GM21529 (cell line): ENCODE data around the gene INS.

Source experiments
- ATAC-seq: cut with Tn5 transposase; IDR thresholded peaks from one replicate; pipeline ENCODE4 v1.9.1; 2021; ENCODE audit not compliant: unreplicated experiment

The INS gene

DNA sequence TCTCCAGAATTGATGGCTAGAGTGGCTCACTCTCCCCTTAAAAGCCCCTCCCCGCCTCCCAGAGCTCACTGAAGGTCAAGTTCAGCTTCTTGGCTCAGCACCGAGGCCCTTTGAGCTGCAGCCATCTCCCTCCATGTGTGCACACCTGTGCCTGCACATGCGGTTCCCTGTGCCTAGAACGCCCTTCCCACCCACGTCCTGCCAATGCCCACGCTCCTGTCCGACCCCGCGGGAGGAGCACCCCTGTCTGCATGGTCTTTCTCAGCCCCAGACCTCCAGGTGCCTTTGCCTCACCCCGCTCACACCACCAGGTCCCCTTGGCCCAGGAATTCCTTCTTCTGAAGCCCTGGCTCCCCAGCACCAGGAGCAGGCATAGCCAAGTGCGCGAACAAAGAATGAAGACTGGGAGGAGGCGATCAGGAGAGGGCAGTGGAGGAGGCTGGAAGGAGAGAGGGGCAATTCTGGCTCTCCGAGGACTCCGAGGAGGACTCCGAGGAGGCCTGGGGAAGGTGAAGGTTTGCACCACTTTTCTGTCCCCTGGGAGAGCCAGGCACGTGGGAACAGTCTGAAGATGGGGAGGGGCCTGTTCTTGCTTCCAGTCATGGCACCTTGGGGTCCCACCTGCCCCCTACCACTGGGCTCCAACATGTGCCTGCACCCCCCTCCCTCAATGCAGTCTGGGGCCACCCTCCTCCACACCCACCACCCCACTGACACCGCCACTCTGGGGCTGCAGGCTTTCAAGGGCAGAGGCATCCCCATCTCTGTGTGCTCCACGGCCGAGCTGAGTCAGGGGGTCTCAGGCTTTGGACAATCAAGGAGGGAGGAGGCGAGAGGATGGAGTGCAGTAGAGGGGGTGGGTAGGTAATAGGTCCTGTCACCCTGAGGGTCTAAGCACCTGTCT lies 39.5 kb downstream of the INS start:
- no peak for ATAC-seq

DNA sequence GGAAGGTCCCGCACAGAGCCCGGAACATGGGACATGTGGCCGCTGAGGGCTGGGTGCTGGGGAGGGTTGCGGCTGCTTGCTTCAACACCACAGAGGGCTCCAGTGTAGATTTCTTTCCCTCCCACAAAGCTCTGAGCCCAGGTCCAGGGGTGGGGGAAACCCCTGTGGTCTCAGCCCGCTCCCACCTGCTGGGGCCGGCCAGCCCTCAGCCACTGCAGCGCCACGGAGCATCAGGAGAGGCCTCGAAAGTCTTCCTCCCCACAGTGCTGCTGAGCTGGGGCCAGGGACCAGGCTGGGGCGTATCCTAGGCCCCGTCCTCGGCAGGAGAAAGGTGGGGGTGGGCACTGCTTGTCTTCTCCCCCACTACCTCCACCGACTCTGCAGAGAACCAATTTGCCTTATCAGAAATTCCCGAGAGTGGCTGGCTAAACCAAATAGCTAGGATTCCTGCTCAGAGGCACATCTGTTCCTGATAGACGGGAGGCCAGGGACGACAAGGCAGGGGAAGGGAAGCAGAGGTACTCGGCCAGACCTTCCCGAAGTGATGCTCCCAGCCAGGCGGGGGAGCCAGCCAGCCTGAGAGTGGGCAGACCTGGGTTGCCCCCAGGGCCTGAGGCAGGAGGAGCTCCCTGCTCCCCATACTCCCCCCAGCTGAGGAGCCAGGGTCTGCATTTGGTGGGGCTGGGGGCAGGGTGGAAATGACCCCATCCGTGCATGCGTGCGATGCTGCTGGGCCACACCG lies 40.5 kb downstream of the INS start:
- ATAC-seq: no peak

DNA sequence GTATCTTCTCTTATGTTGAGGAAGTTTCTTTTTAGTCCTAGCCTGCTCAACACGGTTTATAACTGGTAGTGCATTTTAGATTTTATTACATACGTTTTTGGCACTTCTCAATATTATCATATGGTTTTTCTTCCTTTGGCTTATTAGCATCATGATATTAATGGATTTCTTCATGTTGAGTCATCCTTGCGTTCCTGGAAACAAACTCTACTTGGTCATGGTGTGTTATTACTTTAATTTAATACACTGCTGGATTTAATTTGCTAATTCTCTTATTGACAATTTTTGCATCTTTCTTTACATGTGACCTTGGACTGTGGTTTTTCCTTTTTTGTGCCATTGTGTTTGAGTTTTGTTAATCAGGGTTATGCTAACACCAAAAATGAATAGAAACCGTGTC lies 42.3 kb downstream of the INS start:
- ATAC-seq: no peak

DNA sequence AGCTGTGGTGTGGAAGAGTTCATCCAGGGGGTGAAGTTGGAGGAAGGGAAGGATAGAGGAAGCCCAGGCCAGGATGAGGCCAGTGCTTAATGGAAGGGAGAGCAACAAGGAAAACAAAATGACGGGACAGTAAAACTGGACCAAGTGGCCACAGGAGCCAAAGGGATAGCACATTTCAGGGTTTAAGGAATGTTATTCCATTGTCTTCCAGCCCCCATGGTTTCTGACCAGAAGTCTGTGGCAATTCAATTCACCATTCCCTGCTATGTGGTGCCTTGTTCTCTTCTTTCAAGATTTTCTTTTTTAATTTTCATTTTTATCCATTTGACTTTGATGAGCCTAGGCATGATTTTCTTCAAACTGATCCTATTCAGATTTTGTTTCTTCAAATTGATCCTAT lies 44.3 kb downstream of the INS start:
- ATAC-seq: no peak

- no peak for ATAC-seq
Observed at GRCh38 chr11:2115308-2115707, 45.7 kb downstream of the INS start.

DNA sequence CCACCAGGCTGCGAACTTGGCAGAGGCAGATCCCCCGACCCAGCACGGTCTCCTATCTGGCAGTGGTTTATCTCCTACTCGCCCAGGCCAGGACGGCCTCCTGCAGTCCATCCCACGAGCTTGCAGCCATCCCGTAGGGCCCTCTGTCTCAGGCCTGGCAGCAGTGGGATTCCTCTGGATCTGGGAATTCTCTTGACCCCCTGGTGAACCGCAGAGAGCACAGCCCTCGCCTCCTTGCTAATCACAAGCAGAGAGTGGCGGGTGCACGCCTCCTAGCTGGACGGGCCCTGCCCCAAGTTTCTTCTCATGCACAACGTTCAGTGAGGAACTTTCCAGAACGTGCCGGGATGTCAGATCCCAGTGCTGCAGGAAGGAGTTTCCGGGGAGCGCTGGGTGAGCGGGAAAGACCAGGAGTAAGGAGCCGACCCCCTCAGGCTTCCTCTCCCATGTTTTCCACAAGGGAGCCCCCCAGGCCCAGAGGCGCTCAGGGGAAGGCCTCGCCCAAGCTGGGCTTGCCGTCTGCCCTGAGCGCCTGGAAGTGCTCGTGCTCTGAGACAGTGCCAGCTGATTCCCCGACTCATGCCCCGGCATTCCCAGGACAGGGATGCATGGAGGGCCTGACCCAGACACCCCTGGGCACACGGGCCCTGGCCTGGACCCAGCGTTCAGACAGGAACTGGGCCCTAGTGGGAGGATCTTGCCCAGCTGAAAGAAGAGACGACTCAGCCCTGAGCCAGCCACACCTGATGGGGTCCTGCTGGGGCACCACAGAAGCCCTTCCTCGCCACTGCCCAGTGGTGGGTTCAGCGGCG lies 46.4 kb downstream of the INS start:
- ATAC-seq: no peak

DNA sequence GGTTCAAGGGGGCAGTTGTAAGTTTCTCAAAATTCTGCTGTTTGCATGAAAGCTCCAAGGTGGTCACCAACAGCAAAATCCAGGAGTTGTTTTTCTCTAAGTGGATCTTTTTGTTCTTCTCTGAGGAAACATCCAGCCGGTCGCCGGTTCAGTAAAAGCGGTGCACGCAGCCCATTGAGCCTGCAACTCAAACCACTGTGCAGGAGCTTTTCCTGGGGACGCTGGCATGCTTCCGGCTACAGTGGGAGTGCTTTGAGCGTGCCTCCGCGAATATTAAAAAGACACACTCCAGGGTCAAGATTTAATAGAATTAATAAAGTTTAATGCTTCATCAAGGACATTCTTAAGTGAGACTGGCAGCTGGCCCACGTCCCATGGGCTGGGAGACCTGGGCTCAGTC lies 47.2 kb downstream of the INS start:
- no peak for ATAC-seq

DNA sequence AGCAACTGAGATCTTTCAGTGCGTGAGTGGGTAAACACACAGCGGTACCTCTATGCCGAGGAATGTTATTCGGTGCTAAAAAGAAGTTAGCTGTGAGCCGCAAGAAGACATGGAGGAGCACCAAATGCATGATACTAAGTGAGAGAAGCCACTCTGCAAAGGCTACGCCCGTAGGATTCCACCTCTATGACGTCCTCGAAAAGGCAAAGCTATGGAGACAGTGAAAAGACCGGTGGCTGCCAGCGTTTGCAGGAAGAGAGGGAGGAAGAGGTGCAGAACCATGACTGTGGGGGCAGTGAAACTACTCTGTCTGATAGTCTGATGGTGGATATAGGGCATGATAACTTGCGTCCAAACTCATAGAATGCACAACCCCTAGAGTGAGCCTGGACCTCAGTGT lies 50.5 kb downstream of the INS start:
- no peak for ATAC-seq
